NOMO-1 (cell line): ENCODE results near the gene TBC1D3C.
"Not testable (repeated sequence)": the region's sequence is repeated elsewhere in the genome, so short reads cannot be mapped to it uniquely, and the experiment has no call there.

ENCODE experiments used
- DNase-seq, 2 experiments: peaks; one replicate each; lab custom pipeline; 2025; ENCODE audit not compliant: unreplicated experiment in 2 of 2; lab: John Stamatoyannopoulos, UW

TBC1D3C gene

DNA sequence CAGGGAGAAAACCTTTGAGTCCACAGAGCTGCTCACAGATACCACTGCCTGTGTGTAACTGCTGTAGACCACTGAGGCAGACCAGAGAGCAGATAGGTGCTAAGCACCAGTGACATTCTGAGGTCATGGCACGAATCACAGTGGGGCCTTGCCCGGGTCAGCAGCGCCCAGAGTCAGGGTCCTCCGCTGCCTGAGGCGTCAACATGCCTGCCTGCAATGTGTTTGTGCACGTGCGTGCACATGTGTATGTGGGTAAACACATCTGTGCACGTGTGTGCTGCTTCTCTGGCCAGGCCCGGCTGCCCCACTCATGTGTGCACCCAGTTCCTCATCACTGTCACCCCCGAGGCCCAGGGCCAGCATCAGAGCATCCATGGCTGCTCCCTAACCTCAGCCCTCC, at the start of gene TBC1D3C:
TSS of gene TBC1D3C (minus strand) at position 101 of the 400 bp plus-strand sequence. CDS start 1,568 bp downstream, outside the sequence.
- not testable (repeated sequence) for DNase-seq

DNA sequence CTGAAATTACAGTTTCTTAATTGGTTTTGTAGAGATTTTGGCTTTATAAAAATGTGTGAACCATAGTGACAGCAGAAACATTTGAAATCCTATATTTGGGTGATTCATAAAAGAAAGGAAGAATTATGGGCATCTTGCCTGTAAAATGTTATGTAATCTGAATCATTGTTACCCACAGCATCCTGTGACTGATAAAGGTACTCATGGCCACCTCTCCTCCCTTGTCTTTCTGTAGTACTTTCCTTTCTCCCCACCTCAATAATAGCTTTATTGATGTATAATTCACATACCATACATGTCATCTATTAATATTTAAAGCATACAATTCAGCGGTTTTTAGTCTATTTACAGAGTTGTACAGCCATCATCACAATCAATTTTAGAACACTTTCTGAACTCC, 30.8 kb upstream of the TBC1D3C start:
- DNase-seq = not testable (repeated sequence)

GRCh38 chr17:38094059-38094694, 25.7 kb upstream of the TBC1D3C start:
- not testable (repeated sequence) for DNase-seq

DNA sequence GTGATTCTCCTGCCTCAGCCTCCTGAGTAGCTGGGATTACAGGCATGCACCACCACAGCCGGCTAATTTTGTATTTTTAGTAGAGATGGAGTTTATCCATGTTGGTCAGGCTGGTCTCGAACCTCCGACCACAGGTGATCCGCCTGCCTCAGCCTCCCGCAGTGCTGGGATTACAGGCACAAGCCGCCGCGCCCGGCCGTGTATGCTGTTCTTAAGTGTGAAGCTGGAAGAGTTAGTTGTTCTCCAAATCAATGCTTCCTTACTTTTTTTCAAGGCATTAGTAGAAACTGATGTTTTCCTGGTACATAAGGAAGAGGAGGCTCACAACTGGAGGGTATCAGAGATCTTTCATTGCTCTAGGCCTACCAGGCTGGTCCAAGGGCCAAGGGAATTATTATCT, 19.7 kb upstream of the TBC1D3C start:
- not testable (repeated sequence) for DNase-seq

DNA sequence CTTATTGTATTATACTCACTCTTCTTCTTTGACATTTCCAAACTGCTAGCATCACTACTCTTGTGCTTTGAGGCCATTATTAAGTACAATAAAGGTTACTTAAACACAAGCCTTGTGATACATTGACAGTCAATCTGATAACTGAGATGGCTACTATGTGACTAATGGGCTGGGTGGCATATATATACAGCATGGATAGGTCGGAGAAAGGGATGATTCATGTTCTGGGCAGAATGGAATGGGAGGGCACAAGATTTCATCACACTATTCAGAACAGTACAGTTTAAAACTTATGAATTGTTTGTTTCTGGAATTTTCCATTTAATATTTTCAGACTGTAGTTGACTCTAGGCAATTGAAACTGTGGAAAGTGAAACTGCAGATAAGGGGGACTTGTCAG, 18.9 kb upstream of the TBC1D3C start:
- DNase-seq = not testable (repeated sequence)
